Gastrocnemius medialis (tissue), 4 donors: ENCODE results near the gene FAM171A1.

ENCODE experiments used
- POLR2A ChIP-seq, 2 donors: fragments of 450-650 bp; IDR thresholded peaks; one replicate each; pipeline ENCODE4 v1.6.1; 2017; ENCODE audit warnings: antibody characterized with exemption in 2 of 2, mild to moderate bottlenecking in 2 of 2, moderate library complexity in 2 of 2
- TF ChIP-seq, protein P1 (sequence below), 5 experiments: fragments of 450-650 bp in 3 of 5; fragments of 200-600 bp in 2 of 5; sonication (generic) in 2 of 5; IDR thresholded peaks in 4 of 5; conservative IDR thresholded peaks in 1 of 5; 1 replicate in 4 of 5; 2 replicates in 1 of 5; pipeline ENCODE4 v1.5.1; 2016 to 2019; ENCODE audit warnings: antibody characterized with exemption in 5 of 5, mild to moderate bottlenecking in 3 of 5, moderate library complexity in 3 of 5

DNA sequence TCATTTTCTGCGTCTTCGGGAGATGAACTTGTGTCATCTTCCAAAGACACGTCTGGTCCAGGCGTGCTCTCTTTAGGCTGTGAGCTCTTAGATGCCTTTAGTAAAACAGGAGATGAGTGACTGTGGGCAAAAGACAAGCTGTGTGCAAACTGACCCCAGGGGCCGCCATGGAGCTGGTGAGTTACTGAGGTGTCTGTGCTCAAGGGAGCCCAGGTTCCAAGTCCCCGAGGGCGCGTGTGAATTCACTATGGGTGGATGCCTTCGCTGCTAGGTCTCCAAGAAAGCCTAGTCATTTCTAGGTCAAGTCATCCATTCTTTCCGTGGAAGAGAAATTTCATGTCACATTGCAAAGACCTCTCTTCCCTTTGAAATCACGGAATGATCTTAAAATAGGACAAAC, 118.7 kb downstream of the FAM171A1 start:
- no peak for TF ChIP-seq POLR2A (IDR thresholded peaks at IDR 0.05)
- TF ChIP-seq, protein P1, sequence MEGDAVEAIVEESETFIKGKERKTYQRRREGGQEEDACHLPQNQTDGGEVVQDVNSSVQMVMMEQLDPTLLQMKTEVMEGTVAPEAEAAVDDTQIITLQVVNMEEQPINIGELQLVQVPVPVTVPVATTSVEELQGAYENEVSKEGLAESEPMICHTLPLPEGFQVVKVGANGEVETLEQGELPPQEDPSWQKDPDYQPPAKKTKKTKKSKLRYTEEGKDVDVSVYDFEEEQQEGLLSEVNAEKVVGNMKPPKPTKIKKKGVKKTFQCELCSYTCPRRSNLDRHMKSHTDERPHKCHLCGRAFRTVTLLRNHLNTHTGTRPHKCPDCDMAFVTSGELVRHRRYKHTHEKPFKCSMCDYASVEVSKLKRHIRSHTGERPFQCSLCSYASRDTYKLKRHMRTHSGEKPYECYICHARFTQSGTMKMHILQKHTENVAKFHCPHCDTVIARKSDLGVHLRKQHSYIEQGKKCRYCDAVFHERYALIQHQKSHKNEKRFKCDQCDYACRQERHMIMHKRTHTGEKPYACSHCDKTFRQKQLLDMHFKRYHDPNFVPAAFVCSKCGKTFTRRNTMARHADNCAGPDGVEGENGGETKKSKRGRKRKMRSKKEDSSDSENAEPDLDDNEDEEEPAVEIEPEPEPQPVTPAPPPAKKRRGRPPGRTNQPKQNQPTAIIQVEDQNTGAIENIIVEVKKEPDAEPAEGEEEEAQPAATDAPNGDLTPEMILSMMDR (IDR thresholded peaks at IDR 0.05 in 4 of 5, conservative IDR thresholded peaks at IDR 0.05 in 1 of 5), result no peak
